HepG2 (cell line): ENCODE measurements around the gene BIRC6. TPM values are rescaled to one million over a fixed set of nuclear protein-coding genes. Genes with fewer than 3 reads are reported as not detected.

ENCODE experiments used
- CERS6 ChIP-seq: sonication (generic); formaldehyde crosslinking; IDR thresholded peaks from 2 replicates; pipeline ENCODE4 v1.5.0; 2020; ENCODE audit warnings: missing genetic modification reagents
- CHD4 ChIP-seq: fragments of 200-600 bp; sonication (generic); IDR thresholded peaks from 2 replicates; pipeline ENCODE4 v1.7.0; 2017; ENCODE audit warnings: mild to moderate bottlenecking, low read length, borderline replicate concordance
- EED ChIP-seq: sonication (generic); formaldehyde crosslinking; IDR thresholded peaks from 2 replicates; pipeline ENCODE4 v1.5.0; 2020; ENCODE audit warnings: mild to moderate bottlenecking, missing genetic modification reagents
- HMG20A ChIP-seq: IDR thresholded peaks from 2 replicates; pipeline ENCODE4 v1.6.1; 2016; ENCODE audit warnings: borderline replicate concordance
- HMGA1 ChIP-seq: sonication (generic); formaldehyde crosslinking; conservative IDR thresholded peaks from 2 replicates; pipeline ENCODE4 v1.4.0; 2020; ENCODE audit warnings: missing genetic modification reagents
- JARID2 ChIP-seq: sonication (generic); formaldehyde crosslinking; IDR thresholded peaks from 2 replicates; pipeline ENCODE4 v1.8.1; 2023; ENCODE audit warnings: missing genetic modification reagents, inconsistent platforms; ENCODE audit not compliant: insufficient replicate concordance
- MBD4 ChIP-seq: IDR thresholded peaks from 2 replicates; pipeline ENCODE4 v1.6.1; 2012; ENCODE audit warnings: low read length, inconsistent platforms, borderline replicate concordance
- MIER3 ChIP-seq: IDR thresholded peaks from 2 replicates; pipeline ENCODE4 v1.6.1; 2016; ENCODE audit warnings: missing compliant biosample characterization, borderline replicate concordance
- PLRG1 ChIP-seq: fragments of 450-650 bp; conservative IDR thresholded peaks from 2 replicates; pipeline ENCODE4 v1.6.1; 2016
- REPIN1 ChIP-seq: sonication (generic); formaldehyde crosslinking; IDR thresholded peaks from 2 replicates; pipeline ENCODE4 v1.8.0; 2022; ENCODE audit warnings: missing genetic modification reagents, low read depth, mild to moderate bottlenecking, borderline replicate concordance
- RFXANK ChIP-seq: IDR thresholded peaks from 2 replicates; pipeline ENCODE4 v1.6.1; 2016
- RNF2 ChIP-seq: fragments of 450-650 bp; conservative IDR thresholded peaks from 2 replicates; pipeline ENCODE4 v1.6.1; 2016; ENCODE audit warnings: low read depth
- SAFB2 ChIP-seq: sonication (generic); formaldehyde crosslinking; IDR thresholded peaks from 2 replicates; pipeline ENCODE4 v1.5.1; 2020; ENCODE audit warnings: missing genetic modification reagents, low read depth, mild to moderate bottlenecking, borderline replicate concordance
- SMAD9 ChIP-seq: sonication (generic); formaldehyde crosslinking; IDR thresholded peaks from 2 replicates; pipeline ENCODE4 v1.5.1; 2020; ENCODE audit warnings: mild to moderate bottlenecking, missing genetic modification reagents
- YY1 ChIP-seq: IDR thresholded peaks from 2 replicates; pipeline ENCODE4 v1.6.1; 2011; ENCODE audit warnings: low read length, low read depth, moderate library complexity, mild to moderate bottlenecking; ENCODE audit not compliant: insufficient read depth, insufficient replicate concordance
- ZBTB43 ChIP-seq: sonication (generic); formaldehyde crosslinking; conservative IDR thresholded peaks from 2 replicates; pipeline ENCODE4 v1.4.0; 2020; ENCODE audit warnings: missing genetic modification reagents
- ZMYM2 ChIP-seq: sonication (generic); formaldehyde crosslinking; IDR thresholded peaks from 2 replicates; pipeline ENCODE4 v1.8.0; 2022; ENCODE audit warnings: mild to moderate bottlenecking, missing genetic modification reagents
- ZNF30 ChIP-seq: sonication (generic); formaldehyde crosslinking; IDR thresholded peaks from 2 replicates; pipeline ENCODE4 v1.5.0; 2020; ENCODE audit warnings: mild to moderate bottlenecking, missing genetic modification reagents
- ZNF382 ChIP-seq: sonication (generic); formaldehyde crosslinking; IDR thresholded peaks from 2 replicates; pipeline ENCODE4 v1.5.0; 2020; ENCODE audit warnings: missing genetic modification reagents, mild to moderate bottlenecking, borderline replicate concordance
- ZNF44 ChIP-seq: sonication (generic); formaldehyde crosslinking; IDR thresholded peaks from 2 replicates; pipeline ENCODE4 v1.5.1; 2020; ENCODE audit warnings: mild to moderate bottlenecking, missing genetic modification reagents
- ZNF607 ChIP-seq: sonication (generic); formaldehyde crosslinking; IDR thresholded peaks from 2 replicates; pipeline ENCODE4 v1.5.1; 2020; ENCODE audit warnings: missing genetic modification reagents, mild to moderate bottlenecking, borderline replicate concordance
- ZNF839 ChIP-seq: sonication (generic); formaldehyde crosslinking; IDR thresholded peaks from 2 replicates; pipeline ENCODE4 v1.4.0; 2020; ENCODE audit warnings: missing genetic modification reagents, mild to moderate bottlenecking, borderline replicate concordance
- ZNF841 ChIP-seq: sonication (generic); formaldehyde crosslinking; IDR thresholded peaks from 2 replicates; pipeline ENCODE4 v1.8.1; 2023; ENCODE audit warnings: missing genetic modification reagents, borderline replicate concordance
- polyA plus RNA-seq, 8 experiments: library from polyadenylated mRNA; depleted of rRNA in 3 of 8; stranded (reverse) in 7 of 8; unstranded in 1 of 8; fragments of >200 nt; fragmentation: Illumina TruSeq in 4 of 8; extraction: Trizol in 4 of 8; gene quantifications; 2 replicates each; pipeline versions ENCODE4 v1.2.1 to v1.2.3, GENCODE V29; 2011 to 2016; ENCODE audit warnings: low read depth in 4 of 8, missing spikeins in 1 of 8, mixed read lengths in 1 of 8; ENCODE audit not compliant: insufficient read depth in 1 of 8
- total RNA-seq, 5 experiments: library from RNA; depleted of rRNA; stranded (reverse); fragments of >200 nt; fragmentation: Illumina TruSeq; extraction: Trizol; gene quantifications; 2 replicates each; pipeline ENCODE4 v1.2.3, GENCODE V29; 2016; ENCODE audit warnings: low read depth in 1 of 5
- TF ChIP-seq, protein P1 (sequence below): IDR thresholded peaks from 2 replicates; pipeline ENCODE4 v1.6.1; 2016; ENCODE audit warnings: mild to moderate bottlenecking, missing biosample characterization, missing genetic modification reagents
- TF ChIP-seq, protein P2 (sequence below): sonication (generic); formaldehyde crosslinking; IDR thresholded peaks from 2 replicates; pipeline ENCODE4 v1.8.0; 2022; ENCODE audit warnings: missing genetic modification reagents, mild to moderate bottlenecking, moderate library complexity, borderline replicate concordance

Gene BIRC6
- total and polyA plus RNA-seq, 2 of the 13 experiments (the other 11 are each of a cell fraction or from before 2014, with no cell fraction given), result 65.6 to 120 TPM

DNA sequence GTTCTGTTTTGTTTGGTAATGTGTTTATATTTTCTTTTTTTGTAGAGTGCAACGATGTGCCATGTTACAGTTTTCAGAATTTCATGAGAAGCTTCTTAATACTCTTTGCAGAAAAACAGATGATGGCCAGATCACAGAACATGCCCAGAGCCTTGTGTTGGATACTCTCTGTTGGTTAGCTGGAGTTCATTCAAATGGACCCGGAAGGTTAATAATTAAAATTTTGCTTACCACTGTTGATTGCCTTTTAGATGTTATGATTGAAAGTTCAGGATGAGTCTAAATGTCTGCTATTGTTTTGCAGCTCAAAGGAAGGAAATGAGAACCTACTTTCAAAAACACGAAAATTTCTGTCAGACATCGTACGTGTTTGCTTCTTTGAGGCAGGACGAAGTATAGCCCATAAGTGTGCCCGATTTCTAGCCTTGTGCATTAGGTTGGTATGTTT lies 85.2 kb downstream of the BIRC6 start (continued):
- no peak for TF ChIP-seq YY1
- TF ChIP-seq, protein P1, sequence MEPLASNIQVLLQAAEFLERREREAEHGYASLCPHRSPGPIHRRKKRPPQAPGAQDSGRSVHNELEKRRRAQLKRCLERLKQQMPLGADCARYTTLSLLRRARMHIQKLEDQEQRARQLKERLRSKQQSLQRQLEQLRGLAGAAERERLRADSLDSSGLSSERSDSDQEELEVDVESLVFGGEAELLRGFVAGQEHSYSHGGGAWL (CRISPR knock-in tag), result no peak
- no peak for TF ChIP-seq JARID2 (CRISPR knock-in tag)
- no peak; the same call in 1 of the 2 replicates for TF ChIP-seq MIER3
- no peak for TF ChIP-seq ZNF841
- TF ChIP-seq, protein P2, sequence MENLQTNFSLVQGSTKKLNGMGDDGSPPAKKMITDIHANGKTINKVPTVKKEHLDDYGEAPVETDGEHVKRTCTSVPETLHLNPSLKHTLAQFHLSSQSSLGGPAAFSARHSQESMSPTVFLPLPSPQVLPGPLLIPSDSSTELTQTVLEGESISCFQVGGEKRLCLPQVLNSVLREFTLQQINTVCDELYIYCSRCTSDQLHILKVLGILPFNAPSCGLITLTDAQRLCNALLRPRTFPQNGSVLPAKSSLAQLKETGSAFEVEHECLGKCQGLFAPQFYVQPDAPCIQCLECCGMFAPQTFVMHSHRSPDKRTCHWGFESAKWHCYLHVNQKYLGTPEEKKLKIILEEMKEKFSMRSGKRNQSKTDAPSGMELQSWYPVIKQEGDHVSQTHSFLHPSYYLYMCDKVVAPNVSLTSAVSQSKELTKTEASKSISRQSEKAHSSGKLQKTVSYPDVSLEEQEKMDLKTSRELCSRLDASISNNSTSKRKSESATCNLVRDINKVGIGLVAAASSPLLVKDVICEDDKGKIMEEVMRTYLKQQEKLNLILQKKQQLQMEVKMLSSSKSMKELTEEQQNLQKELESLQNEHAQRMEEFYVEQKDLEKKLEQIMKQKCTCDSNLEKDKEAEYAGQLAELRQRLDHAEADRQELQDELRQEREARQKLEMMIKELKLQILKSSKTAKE, result no peak
- no peak for TF ChIP-seq RNF2
- no peak for TF ChIP-seq REPIN1
- TF ChIP-seq SAFB2 (CRISPR knock-in tag), result no peak
- no peak for TF ChIP-seq ZNF607 (CRISPR knock-in tag)
- no peak for TF ChIP-seq EED (CRISPR knock-in tag)
- no peak for TF ChIP-seq CHD4
- TF ChIP-seq MBD4, result 0 out of 2 replicates have a peak, but pooled peaks have one; percentile 72
- TF ChIP-seq PLRG1, result no peak
- no peak for TF ChIP-seq ZNF44 (CRISPR knock-in tag)
- TF ChIP-seq RFXANK (CRISPR knock-in tag), result no peak
- TF ChIP-seq ZMYM2 (CRISPR knock-in tag), result no peak
- no peak for TF ChIP-seq HMGA1 (CRISPR knock-in tag)
- TF ChIP-seq ZNF839, result no peak
- no peak for TF ChIP-seq ZNF382 (CRISPR knock-in tag)
- no peak for TF ChIP-seq ZBTB43 (CRISPR knock-in tag)
- peak; percentile 49; the same call in 1 of the 2 replicates for TF ChIP-seq HMG20A
- TF ChIP-seq ZNF30 (CRISPR knock-in tag), result no peak
- no peak for TF ChIP-seq SMAD9 (CRISPR knock-in tag)
- TF ChIP-seq CERS6, result no peak
